Upper lobe of left lung (tissue), 6 donors: ENCODE results near the gene APBB1IP. TPM values are rescaled to one million over a fixed set of nuclear protein-coding genes. Genes with fewer than 3 reads are reported as not detected.
A peak's percentile ranks its signal among the peaks of the same experiment; 100 is the strongest.
"Not testable (repeated sequence)": the region's sequence is repeated elsewhere in the genome, so short reads cannot be mapped to it uniquely, and the experiment has no call there.

Source experiments
- ATAC-seq, 2 donors: fragments of 200-7000 bp; cut with Tn5 transposase; one replicate each; pipeline ENCODE4 v1.9.1; 2022; ENCODE audit warnings: mild to moderate bottlenecking in 2 of 2, moderate library complexity in 2 of 2; ENCODE audit not compliant: low FRiP score in 2 of 2
- DNase-seq, 2 donors: peaks; one replicate each; pipeline ENCODE4 v3.0.0-alpha.2; 2019 to 2020
- H3K27ac ChIP-seq, 4 donors: fragments of 200-600 bp; sonication (generic); one replicate each; pipeline ENCODE4 v1.5.1; 2016 to 2019
- H3K27me3 ChIP-seq, 4 donors: fragments of 200-600 bp; sonication (generic); one replicate each; pipeline ENCODE4 v1.5.1; 2017 to 2019
- H3K36me3 ChIP-seq, 4 donors: fragments of 200-600 bp; sonication (generic); one replicate each; pipeline ENCODE4 v1.5.1; 2016 to 2019
- H3K4me1 ChIP-seq, 4 donors: fragments of 200-600 bp; sonication (generic); one replicate each; pipeline ENCODE4 v1.5.1; 2018 to 2019
- H3K4me3 ChIP-seq, 4 donors: fragments of 200-600 bp; sonication (generic); one replicate each; pipeline ENCODE4 v1.5.1; 2017 to 2019; ENCODE audit warnings: mild to moderate bottlenecking in 2 of 4, moderate library complexity in 1 of 4
- H3K9me3 ChIP-seq, 4 donors: fragments of 200-600 bp; sonication (generic); one replicate each; pipeline ENCODE4 v1.5.1; 2018 to 2019
- EP300 ChIP-seq, 4 donors: sonication (generic); formaldehyde crosslinking; IDR thresholded peaks; one replicate each; pipeline ENCODE4 v1.5.1; 2017; ENCODE audit warnings: antibody characterized with exemption in 4 of 4, control low read depth in 2 of 4
- POLR2A ChIP-seq, 4 donors: fragments of 450-650 bp; IDR thresholded peaks; one replicate each; pipeline ENCODE4 v1.5.1; 2016 to 2017; ENCODE audit warnings: antibody characterized with exemption in 4 of 4, mild to moderate bottlenecking in 2 of 4
- POLR2AphosphoS5 ChIP-seq, 2 donors: sonication (generic); formaldehyde crosslinking; IDR thresholded peaks; one replicate each; pipeline ENCODE4 v1.5.1; 2017; ENCODE audit warnings: antibody characterized with exemption in 2 of 2
- WGBS, 2 donors: methylation state at CpG; one replicate each; pipeline ENCODE4 v1.1.5; 2017 to 2018; 5-methylcytosine and 5-hydroxymethylcytosine counted together
- total RNA-seq, 6 donors: library from RNA; depleted of rRNA in 4 of 6; stranded (reverse); fragments of >200 nt in 4 of 6; gene quantifications; one replicate each; pipeline versions ENCODE4 v1.1.0 to v1.2.1, GENCODE V29; 2016 to 2021
- TF ChIP-seq, protein P1 (sequence below), 6 experiments: fragments of 450-650 bp in 4 of 6; fragments of 200-600 bp in 2 of 6; sonication (generic) in 2 of 6; IDR thresholded peaks; one replicate each; pipeline ENCODE4 v1.5.1; 2016 to 2019; ENCODE audit warnings: antibody characterized with exemption in 6 of 6
- donor health status: DM: no; HTN: no; CAD: no; lungs with moderate emphysema.
- donor health status: DM: no; HTN: yes; CAD: no; lungs with severe emphysema.

The APBB1IP gene
- total RNA-seq, 6 donors from 2014 or later: 15.8 to 45.1 (median 31.3) TPM

DNA sequence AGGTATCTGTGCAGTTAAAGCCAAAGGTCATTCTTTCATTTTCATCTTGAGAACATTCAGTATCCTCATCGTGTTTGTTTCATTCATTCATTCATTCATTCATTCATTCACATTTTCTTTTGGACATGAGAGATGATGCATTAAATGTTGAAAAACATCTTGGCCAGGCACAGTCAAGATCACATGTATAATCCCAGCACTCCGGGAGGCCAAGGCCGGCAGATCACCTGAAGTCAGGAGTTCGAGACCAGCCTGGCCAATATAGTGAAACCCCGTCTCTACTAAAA lies 34.3 kb downstream of the APBB1IP start:
- no peaks in the 10 kb centered on the region for H3K9me3 ChIP-seq
- H3K4me3 ChIP-seq: no peak overlapping the region
- DNase-seq: no peak
- no peak for ATAC-seq
- 84 to 90% methylated on average over 5 of the region's 5 CpGs for WGBS, 2 donors
- peaks cover 0 to 3% (median 0%) of the 10 kb centered on the region in 4 donors for H3K4me1 ChIP-seq
- H3K36me3 ChIP-seq: no peaks in the 10 kb centered on the region
- TF ChIP-seq POLR2A (IDR thresholded peaks at IDR 0.05): no peak
- H3K27me3 ChIP-seq: no peaks in the 10 kb centered on the region
- H3K27ac ChIP-seq: no peak overlapping the region

DNA sequence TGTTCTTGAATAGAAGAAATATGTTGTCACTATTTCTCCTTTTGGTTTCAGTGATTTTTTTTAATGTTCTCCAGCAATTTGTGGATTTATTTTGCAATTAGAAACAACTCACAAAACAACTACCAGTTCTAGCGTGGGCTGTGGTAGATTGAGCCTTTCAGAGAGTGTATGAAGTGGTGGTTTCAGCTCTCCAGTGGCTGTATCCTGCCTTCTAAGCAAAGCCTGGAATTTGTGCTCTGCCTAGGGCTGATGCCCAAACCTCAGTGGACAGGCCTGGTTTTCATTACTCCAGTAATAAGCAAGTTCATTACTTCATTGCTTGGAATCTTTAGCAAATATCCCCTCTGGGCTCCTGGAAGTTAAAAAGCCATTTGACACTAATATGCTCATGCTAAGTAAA lies 35.9 kb downstream of the APBB1IP start:
- no peak overlapping the region for H3K4me3 ChIP-seq
- H3K27ac ChIP-seq: peak overlapping the region in 2 of 4 donors; percentile 26 to 44
- no peaks in the 10 kb centered on the region for H3K9me3 ChIP-seq
- WGBS, 2 donors: 67 to 70% methylated on average over 1 of the region's 1 CpG
- H3K4me1 ChIP-seq: peaks cover 0 to 6% (median 0%) of the 10 kb centered on the region in 4 donors
- TF ChIP-seq, protein P1, sequence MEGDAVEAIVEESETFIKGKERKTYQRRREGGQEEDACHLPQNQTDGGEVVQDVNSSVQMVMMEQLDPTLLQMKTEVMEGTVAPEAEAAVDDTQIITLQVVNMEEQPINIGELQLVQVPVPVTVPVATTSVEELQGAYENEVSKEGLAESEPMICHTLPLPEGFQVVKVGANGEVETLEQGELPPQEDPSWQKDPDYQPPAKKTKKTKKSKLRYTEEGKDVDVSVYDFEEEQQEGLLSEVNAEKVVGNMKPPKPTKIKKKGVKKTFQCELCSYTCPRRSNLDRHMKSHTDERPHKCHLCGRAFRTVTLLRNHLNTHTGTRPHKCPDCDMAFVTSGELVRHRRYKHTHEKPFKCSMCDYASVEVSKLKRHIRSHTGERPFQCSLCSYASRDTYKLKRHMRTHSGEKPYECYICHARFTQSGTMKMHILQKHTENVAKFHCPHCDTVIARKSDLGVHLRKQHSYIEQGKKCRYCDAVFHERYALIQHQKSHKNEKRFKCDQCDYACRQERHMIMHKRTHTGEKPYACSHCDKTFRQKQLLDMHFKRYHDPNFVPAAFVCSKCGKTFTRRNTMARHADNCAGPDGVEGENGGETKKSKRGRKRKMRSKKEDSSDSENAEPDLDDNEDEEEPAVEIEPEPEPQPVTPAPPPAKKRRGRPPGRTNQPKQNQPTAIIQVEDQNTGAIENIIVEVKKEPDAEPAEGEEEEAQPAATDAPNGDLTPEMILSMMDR (IDR thresholded peaks at IDR 0.05): no peak
- TF ChIP-seq POLR2AphosphoS5 (IDR thresholded peaks at IDR 0.05) (no peak), EP300 (IDR thresholded peaks at IDR 0.05) (no peak), POLR2A (IDR thresholded peaks at IDR 0.05) (no peak)
- no peak for DNase-seq
- peak in 1 of 2 donors; percentile 92 for ATAC-seq
- H3K27me3 ChIP-seq: no peaks in the 10 kb centered on the region
- H3K36me3 ChIP-seq: no peaks in the 10 kb centered on the region

DNA sequence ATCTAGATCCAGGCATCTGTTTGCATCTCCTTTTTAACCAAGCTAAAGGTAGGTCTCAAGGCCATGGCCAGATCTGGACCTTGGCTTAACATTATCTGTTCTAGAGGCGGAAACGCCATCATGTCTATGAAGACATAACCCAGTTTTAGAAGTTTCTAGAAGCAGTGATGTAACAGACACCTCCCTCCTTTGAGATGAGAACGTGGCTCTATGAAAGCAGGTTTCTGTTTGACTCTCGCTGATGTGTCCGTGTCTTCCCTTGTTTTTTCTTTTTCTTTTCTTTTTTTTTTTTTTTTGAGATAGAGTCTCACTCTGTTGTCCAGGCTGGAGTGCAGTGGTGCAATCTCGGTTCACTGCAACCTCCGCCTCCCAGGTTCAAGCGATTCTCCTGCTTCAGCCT lies 36.7 kb downstream of the APBB1IP start:
- H3K4me1 ChIP-seq, H3K27me3 ChIP-seq, DNase-seq, H3K9me3 ChIP-seq, H3K4me3 ChIP-seq, H3K36me3 ChIP-seq: not testable (repeated sequence)
- 83 to 86% methylated on average over 8 of the region's 8 CpGs for WGBS, 2 donors
- peak in 1 of 2 donors; percentile 38 for ATAC-seq
- peak overlapping the region in 1 of 4 donors; percentile 46 for H3K27ac ChIP-seq

DNA sequence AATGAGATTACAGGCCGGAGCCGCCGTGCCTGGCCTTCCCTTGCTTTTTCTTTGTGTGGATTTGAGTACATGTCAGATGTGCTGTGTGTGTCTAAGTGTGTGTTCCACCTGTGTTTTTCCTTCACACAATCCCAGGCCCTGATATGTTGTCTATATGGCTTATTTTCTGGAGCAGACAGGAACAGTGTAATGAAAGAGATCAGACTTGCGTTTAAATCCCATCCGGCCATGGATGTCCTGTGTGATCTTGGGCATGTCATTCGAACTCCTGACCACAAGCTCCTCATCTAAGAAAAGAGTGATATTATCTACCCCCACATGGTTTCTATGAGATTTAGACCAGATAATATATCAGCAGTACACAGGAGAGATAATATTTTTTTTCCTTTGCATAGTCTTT lies 37.2 kb downstream of the APBB1IP start:
- H3K27ac ChIP-seq: peak overlapping the region in 1 of 4 donors; percentile 46
- ATAC-seq (no peak), DNase-seq (no peak)
- TF ChIP-seq, protein P1 (IDR thresholded peaks at IDR 0.05): no peak
- TF ChIP-seq POLR2A (IDR thresholded peaks at IDR 0.05) (no peak), EP300 (IDR thresholded peaks at IDR 0.05) (no peak), POLR2AphosphoS5 (IDR thresholded peaks at IDR 0.05) (no peak)
- no peaks in the 10 kb centered on the region for H3K36me3 ChIP-seq
- H3K4me3 ChIP-seq: no peak overlapping the region
- H3K4me1 ChIP-seq: peaks cover 4 to 12% (median 6%) of the 10 kb centered on the region in 4 donors
- no peaks in the 10 kb centered on the region for H3K9me3 ChIP-seq
- 56 to 69% methylated on average over 6 of the region's 6 CpGs for WGBS, 2 donors
- no peaks in the 10 kb centered on the region for H3K27me3 ChIP-seq

DNA sequence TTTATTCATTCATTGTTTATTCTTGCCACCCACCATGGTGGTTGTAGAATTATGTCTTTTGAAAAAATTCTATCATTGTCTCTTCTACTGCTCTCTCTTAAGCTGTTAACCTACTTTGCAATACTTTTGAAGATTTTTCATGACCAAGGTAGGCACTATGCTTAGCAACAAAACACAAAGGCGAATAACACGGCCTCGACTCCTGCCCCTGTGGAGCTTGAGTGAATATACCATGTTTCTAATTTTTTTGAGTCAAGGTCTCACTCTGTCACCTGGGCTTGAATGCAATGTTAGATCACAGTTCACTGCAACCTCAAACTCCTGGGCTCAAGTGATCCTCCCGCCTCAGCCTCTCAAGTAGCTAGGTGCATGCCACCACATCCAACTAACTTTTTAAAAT lies 39.4 kb downstream of the APBB1IP start:
- no peaks in the 10 kb centered on the region for H3K36me3 ChIP-seq
- H3K4me1 ChIP-seq: peaks cover 4 to 23% (median 9%) of the 10 kb centered on the region in 4 donors
- H3K4me3 ChIP-seq: no peak overlapping the region
- no peak for DNase-seq
- no peaks in the 10 kb centered on the region for H3K27me3 ChIP-seq
- no peak for ATAC-seq
- H3K27ac ChIP-seq: no peak overlapping the region
- WGBS, 2 donors: 89 to 96% methylated on average over 4 of the region's 4 CpGs
- no peaks in the 10 kb centered on the region for H3K9me3 ChIP-seq
- no peak for TF ChIP-seq EP300 (IDR thresholded peaks at IDR 0.05)
- TF ChIP-seq POLR2A (IDR thresholded peaks at IDR 0.05): no peak
- TF ChIP-seq POLR2AphosphoS5 (IDR thresholded peaks at IDR 0.05): no peak

DNA sequence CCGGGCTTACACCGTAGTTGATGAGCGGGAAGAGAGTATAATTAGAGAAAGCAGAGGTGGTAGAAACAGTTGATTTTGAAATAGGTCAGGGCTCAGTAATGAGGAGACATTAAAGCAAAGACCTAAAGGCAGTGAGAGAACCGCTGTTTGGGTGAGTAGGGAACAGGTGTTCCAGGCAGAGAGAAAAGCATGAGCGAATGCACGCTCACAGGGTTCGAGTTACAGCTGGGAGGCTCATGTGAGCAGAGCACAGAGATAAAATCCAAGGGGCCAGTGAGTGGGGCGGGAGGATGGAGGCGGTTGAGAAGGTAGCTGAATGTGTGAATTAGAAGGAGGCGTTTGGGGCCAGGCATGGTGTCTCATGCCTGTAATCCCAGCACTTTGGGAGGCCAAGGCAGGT lies 39.9 kb downstream of the APBB1IP start:
- no peak for ATAC-seq
- DNase-seq: no peak
- no peaks in the 10 kb centered on the region for H3K9me3 ChIP-seq
- no peaks in the 10 kb centered on the region for H3K27me3 ChIP-seq
- TF ChIP-seq POLR2A (IDR thresholded peaks at IDR 0.05): no peak
- no peak for TF ChIP-seq EP300 (IDR thresholded peaks at IDR 0.05)
- TF ChIP-seq, protein P1 (IDR thresholded peaks at IDR 0.05): no peak
- TF ChIP-seq POLR2AphosphoS5 (IDR thresholded peaks at IDR 0.05): no peak
- no peak overlapping the region for H3K4me3 ChIP-seq
- H3K36me3 ChIP-seq: no peaks in the 10 kb centered on the region
- no peak overlapping the region for H3K27ac ChIP-seq
- H3K4me1 ChIP-seq: peaks cover 4 to 23% (median 9%) of the 10 kb centered on the region in 4 donors
- WGBS, 2 donors: 87 to 88% methylated on average over 10 of the region's 10 CpGs
